Activated CD8-positive, alpha-beta memory T cell treated with anti-CD3 and anti-CD28 coated beads for 24 hours (primary cell): Measurements from ENCODE around the gene REXO5.

Source experiments
- DNase-seq: peaks from one replicate; pipeline ENCODE4 v3.0.0-alpha.2; 2020

The REXO5 gene

GRCh38 chr16:20874088-20874581 is 67.8 kb downstream of the REXO5 start:
- DNase-seq = no peak

DNA sequence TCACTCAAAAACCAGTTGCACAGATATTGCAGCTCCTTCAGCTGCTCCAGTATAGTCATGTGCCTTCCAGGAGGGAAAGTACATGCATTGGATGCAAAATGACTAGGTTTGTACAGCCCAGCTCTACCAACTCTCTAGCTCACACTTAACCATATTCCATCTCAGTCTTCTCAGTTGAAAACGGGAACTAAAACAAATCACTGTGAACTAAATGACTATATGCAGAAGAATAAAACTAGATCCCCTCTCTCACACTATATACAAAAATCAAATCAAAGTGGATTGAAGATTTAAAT is 69.0 kb downstream of the REXO5 start:
- no peak for DNase-seq

- DNase-seq = no peak
Observed at GRCh38 chr16:20878682-20879147, 72.4 kb downstream of the REXO5 start.

DNA sequence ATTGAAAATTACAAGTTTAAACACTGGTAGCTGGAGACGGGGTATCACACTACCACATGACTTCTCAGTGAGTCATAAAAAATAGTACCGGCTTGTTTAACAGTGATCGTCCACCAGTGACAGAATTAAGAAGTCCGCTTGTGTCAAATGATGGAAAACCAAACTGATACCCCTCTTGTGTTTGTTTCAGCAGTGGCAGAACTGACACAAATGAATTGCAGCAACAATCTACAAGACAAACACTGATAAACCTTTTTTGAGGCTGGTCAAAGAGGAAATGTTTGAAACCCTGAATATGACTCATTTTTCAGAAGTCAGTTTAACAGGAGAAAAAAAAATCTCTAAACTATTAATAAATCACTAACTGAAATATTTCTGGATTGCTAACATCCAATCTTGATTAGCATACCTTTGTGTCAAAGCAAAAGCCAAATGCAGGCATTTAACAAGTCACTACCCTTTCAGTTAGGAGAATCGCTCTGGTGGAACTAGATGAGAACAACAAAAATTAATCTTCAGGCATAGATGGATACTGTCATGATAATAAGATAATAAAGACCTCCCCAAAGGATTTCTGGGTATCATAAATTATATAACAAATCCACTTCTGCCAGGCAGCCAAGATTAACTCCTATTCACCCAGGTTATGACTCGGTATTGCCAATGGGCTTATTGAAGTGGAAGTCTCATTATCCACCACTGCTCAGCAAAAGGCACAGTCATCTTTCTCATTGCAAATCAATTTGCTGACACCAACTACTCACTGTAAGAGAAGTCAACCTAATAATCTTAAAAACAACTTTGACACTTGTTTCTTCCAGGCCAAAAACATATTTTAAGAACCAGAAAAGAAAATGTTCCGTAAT is 73.1 kb downstream of the REXO5 start:
- no peak for DNase-seq

DNA sequence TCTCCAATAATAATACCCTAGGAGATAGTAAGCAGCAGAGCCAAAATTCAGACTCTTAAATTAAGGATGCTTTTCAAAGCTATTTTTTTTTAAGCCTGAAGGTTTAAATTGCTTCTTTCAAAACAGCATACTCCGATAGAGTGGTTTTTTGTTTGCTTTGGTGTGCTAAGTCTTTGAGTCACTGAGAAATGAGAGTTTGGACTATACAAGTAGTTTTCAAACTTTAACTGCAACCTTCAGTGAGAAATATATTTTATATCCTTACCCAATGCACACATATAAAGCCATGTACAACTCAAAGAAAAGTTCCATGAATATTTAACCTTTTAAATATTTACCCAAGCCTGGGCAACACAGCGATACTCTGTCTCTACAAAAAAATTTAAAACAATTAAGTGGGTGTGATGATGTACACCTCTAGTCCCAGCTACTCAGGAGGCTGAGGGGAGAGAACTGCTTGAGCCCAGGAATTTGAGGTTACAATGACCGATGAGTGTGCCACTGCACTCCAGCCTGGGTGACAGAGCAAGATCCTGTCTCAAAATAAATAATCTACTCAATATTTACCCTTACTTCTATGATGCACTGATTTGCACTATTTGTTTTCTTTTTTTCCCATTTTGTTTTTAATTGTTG is 74.7 kb downstream of the REXO5 start:
- no peak for DNase-seq

GRCh38 chr16:20881503-20881878 is 75.2 kb downstream of the REXO5 start:
- no peak for DNase-seq

DNA sequence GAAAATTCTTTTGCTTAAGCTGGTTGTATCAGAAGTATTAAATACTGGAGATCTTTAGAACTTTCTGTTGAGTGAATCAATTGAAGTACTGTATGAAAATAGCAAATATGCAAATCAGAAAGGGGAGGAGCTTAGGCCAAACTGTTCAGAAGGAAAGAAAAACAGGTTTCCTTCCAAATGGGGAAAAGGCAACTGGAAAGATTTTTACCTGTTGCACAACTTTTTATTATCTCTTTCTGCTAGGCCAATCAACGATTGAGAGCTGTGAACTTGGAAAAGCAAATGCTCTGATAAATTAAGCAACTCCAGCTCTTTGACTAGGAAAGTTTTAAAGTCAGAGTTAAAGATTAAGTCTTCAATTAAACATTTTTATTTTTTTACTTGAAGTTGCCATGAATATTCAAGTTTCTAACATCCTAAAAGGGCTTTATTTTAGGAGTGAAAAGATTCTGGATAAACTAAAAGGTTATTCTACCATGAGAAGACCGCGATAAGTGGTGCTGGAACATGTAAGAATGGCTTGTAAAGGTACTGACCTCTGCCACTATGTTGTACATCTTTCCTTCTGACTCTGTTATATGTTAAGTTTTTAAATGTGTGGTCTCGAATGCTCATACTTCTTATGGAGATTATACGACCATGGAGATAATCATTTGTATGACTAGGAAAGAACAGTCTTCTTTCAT is 77.4 kb downstream of the REXO5 start:
- DNase-seq = no peak

- DNase-seq = no peak
Observed at GRCh38 chr16:20884240-20884556, 77.9 kb downstream of the REXO5 start.

DNA sequence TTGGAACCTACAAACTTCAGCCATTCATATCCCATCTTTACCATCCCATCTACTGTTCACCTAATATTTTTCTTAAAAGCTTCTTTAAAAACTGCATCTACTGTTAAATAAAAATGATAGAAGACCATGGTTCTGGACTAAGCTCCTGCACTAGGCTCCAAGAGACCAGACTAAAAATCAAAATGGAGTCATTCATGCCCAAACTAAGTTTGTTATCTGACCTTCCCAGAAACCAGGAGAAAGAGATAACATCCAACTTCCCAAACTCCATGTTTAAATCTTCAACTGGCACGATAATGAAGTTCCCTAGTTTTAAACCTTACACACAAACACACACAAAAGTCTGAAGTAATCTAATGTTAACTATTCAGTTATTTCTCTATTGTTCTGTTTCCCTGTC is 80.0 kb downstream of the REXO5 start:
- DNase-seq = no peak

GRCh38 chr16:20887207-20887606 is 80.9 kb downstream of the REXO5 start:
- DNase-seq = no peak

- no peak for DNase-seq
Observed at GRCh38 chr16:20889625-20890275, 83.4 kb downstream of the REXO5 start.

DNA sequence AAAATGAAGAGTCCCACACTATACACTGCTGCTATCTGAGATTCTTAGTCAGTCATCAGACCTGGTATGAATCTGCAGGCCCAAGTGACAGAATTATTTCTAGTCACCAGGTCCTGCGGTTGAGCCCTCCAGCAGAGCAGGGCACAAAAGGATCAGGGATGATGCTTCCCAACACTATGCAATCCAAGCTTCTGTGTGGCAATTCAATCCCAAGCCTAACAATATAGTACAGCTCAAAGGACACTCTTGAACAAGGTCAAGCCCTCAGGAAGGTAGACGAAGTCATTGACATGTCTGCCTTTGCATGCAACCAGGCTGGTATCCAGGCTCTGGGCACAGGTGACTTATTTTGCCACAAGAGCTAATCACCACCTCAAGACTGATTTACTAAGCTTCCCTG is 88.1 kb downstream of the REXO5 start:
- no peak for DNase-seq

DNA sequence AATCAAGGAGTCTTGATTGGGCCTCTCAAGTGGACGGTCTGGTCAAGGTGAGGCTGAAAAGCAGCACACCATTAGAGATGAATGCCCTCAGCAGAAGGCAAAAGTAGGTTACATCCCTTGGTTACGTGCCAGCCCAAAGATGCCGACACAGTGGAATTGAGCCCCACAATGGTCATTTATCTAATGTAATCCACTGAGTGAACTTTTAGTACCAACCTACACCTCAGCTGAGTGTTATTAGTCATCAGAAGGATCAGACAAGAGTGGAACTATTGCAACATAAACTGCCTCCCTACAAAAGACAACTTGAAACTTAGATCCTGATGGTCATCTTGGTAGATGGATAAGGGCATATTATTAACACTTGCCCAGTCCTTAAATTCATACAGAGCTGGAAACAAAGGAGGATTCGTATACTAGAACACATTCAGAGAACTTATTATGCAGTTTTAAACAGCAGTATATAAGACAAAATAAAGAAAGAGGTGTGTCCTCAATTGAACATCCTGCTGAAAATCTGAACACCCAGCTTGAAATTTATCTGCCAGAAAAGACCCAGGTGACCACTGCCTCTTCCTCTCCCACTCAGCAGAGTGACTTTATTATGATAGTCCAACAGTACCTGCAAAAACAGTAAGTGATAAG is 91.0 kb downstream of the REXO5 start:
- no peak for DNase-seq

DNA sequence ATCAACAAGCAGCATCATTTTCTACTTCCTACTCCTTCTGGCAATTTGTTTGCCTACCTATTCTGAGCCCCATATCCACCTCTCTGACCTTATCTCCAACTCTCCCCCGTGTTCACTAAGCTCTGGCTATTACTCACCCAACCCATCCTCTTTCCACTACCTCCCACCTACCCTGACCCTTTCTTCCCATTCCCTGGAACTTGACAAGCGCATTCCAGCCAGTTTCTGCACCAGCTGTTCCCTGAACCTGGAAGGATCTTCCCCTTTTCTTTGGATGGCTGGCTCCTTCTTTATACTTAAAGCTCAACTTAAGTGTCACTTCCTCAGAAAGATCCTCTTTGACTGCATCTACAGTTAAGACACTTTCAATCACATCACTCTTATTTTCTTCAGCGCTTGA is 91.6 kb downstream of the REXO5 start:
- DNase-seq = no peak

DNA sequence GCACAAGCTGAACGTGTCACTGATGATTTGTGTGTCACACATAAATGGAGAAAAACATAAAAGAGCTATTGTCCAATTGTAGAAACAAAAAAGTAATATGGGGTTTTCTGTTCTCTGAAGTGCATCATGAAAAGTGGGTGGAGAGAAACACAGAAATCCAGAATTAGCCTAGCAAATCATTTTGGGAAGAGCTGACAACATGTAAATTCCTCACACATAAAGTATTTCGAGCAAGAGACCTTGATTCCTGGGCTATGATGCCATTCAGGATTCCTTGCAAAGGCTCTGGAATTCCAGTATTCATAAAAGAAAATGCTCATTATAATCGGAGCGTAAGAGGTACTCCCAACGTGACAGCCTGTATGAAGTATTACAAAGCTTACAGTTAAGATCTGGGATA is 92.7 kb downstream of the REXO5 start:
- DNase-seq = no peak
